ENCODE measurements around the gene ISG20.
A peak's percentile ranks its signal among the peaks of the same experiment; 100 is the strongest.
"Not testable (repeated sequence)": the region's sequence is repeated elsewhere in the genome, so short reads cannot be mapped to it uniquely, and the experiment has no call there.

Gene ISG20

DNA sequence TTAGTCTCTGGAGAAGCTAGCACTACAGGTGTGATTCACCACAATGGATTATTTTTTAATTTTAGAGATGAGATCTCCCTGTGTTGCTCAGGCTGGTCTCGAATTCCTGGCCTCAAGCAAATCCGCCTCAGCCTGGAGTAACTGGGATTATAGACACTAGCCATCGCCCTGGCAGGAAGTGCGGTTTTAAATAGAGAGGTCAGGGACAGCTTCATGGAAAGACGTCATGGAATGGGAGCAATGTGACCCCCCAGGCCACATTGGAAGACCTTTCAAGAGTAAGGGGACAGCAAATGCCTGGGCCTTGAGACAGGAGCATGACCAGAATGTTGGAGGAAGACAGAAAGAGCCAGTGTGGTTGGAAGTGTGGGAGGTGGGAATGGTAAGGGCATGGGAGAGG is 2.2 kb upstream of the ISG20 start:
- DNase-seq (ENCODE audit: low spot score): no peak

DNA sequence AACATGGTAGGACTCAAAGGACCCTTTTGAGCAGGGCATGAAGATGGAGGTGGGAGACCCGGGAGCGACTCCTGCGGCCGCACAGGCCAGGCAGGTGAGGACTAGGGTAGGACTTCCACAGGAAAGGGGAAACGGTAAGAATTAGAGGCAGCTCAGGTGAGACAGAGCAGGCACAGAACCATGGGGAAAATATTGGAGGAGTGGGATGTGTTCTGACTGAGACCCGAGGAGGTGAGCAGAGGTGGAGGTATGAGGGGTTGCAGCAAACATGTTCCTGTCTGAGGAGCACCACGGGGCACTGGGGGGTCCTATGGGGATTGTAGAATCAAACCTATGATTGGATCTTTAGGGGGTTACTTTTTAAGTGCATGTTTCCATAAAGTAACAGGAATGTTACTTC is 1.4 kb upstream of the ISG20 start:
- no peak for DNase-seq (ENCODE audit: low spot score)

- no peak for DNase-seq (ENCODE audit: low spot score)
Observed at GRCh38 chr15:88637841-88638625, 783 bp upstream of the ISG20 start.

DNA sequence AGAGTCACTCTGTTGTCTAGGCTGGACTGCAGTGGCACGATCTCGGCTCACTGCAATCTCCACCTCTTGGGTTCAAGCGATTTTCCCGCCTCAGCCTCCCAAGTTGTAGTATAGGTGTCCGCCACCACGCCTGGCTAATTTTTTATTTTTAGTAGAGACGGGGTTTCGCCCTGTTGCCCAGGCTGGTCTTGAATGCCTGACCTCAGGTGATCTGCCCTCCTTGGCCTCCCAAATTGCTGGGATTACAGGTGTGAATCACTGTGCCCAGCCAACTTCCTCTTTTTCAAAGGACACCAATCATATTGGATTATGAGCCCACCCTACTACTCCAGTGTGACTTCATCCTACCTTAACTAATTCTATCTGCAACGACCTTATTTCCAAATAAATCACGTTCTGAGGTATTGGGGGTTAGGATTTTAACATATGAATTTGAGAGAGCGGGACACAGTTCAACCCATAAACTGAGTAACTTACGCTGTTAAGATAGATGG is 3.2 kb downstream of the ISG20 start:
- no peak for DNase-seq (ENCODE audit: low spot score)

GRCh38 chr15:88642514-88642913 is 3.7 kb downstream of the ISG20 start:
- DNase-seq (ENCODE audit: low spot score): not testable (repeated sequence)

- no peak for DNase-seq (ENCODE audit: low spot score)
Observed at GRCh38 chr15:88644741-88645140, 5.9 kb downstream of the ISG20 start.

DNA sequence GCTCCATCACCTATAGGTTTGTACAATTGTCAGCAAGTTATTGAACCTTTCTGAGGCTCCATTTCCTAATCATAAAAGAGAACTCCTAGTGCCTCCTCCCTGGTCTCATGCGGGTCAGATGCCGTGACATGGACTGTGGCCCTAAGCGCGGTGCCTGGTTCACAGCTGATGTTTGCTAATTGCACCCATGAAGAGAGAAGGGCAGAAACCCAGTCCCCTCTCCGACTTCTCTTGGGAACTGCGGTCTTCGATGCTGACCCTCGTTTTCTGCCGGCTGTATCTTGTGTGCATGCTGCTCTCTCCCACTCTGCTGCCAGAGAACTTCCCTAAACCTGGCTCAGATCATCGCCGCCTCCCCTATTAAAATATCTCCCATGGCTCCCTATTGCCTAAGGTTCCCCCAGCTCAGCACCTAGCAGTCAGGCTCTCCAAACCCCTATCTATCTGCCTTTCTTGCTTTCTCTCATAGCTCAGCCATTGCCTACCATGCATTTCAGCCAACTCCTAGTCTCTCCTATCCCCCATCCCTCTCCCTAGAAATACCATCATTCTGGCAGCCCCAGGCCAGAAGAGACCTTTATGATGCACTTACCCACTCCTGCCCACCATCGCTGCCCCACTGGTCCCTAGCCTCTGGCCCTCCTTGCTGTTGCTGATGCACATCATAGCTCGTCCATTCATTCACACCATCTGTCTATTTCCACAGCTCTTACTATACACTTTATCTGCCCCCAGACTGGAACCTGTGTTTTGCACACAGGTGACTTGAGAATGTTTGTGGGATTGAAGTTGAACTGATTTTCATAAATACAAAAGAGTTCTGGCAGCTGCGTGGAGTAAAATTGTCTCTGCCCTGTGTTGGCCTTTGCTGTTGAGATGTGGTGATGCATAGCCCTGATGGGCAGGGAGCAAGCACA is 6.6 kb downstream of the ISG20 start:
- peak; percentile 40 for DNase-seq (ENCODE audit: low spot score)

- no peak for DNase-seq (ENCODE audit: low spot score)
Observed at GRCh38 chr15:88646088-88646405, 7.2 kb downstream of the ISG20 start.

DNA sequence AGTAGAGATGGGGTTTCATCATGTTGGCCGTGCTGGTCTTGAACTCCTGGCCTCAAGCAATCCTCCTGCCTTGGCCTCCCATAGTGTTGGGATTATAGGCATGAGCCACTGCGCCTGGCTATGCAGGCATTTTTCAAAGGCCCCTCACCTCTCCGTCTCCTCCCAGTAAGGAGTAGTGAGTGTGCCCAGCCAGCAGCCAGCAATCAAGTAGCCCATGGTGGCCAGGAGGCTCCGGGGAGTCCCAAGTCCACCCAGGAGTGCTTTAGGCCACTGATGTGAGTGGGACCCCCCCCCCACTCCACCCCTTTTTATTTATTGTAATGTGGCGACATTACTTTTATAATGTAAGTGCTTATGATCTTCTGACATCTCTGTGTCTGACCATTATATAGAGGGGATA is 8.1 kb downstream of the ISG20 start:
- peak; percentile 31 for DNase-seq (ENCODE audit: low spot score)

DNA sequence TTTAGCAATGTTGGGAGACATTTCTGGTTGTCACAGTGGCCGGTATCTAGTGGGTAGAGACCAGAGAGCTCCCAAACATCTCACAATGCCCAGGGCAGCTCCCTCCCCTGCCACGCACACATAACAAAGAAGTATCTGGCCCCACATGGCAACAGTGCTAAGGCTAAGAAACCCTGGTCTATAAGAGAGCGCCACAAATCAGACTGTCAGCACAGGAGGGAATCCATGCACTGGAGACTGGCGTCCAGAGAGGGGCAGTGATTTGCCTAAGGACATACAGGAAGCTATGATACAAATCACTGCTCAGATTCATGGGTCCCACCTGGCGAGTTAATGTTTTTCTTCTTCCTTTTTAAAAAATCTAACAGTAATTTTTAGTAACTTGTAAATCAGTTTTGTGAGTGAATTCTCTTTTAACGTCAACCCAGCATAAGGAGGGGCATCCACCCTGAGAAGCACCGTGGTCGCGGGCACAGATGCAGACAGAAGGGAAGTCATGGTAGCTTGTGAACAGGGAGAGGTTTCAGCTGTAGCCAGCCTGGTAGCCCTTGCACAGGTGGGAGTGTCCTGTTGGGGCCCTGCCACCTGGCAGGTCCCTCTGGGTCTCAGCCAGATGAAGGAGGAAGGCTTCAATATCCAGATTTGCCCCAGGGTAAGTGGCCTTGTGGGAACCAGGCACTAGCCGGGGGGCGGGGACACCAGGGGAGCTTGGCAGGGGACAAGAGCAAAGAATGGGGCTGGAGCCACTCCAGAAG is 8.7 kb downstream of the ISG20 start:
- peak; percentile 55 for DNase-seq (ENCODE audit: low spot score)

- DNase-seq (ENCODE audit: low spot score): no peak
Observed at GRCh38 chr15:88648357-88649214, 9.8 kb downstream of the ISG20 start.

- no peak for DNase-seq (ENCODE audit: low spot score)
Observed at GRCh38 chr15:88649286-88649733, 10.5 kb downstream of the ISG20 start.

DNA sequence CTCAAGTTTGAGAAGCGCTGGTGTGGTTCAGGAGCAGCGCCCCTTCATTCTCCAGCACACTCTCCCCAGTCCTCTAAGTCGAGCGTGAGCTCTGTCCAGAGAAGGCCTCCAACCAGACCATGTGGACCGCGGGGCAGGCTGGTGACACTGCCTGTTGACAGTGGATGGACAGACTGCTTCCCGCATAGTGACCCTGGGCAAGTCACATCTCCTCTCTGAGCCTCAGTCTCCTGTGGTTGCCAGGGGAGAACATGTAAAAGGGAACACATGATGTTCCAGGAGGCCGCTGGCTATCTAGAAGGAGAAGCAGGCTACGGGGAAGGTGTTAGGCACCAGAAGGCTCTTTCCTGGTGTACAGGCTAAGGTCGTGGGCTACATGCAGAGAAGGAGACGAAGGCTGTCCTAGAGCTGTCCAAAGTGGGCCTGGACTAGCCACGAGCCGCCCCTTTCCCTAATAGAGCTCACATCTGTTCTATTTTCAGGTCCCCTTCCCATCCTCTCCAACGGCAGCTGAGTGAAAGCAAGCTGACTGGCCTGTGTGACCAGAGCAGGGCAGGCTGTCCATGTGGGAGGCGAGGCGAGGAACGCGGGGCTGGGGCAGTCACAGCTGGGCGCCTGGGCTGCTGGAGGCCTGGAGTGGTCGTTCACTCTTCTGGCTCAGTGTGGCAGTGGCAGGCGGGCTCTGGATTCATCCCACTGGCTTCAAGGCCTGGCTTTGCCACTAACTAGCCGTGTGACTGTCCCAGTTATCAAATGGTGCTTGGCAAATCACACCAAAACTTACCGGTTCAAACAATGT is 11.1 kb downstream of the ISG20 start:
- DNase-seq (ENCODE audit: low spot score): no peak

GRCh38 chr15:88650556-88650955 is 11.7 kb downstream of the ISG20 start:
- no peak for DNase-seq (ENCODE audit: low spot score)

GRCh38 chr15:88651136-88651732 is 12.4 kb downstream of the ISG20 start:
- DNase-seq (ENCODE audit: low spot score): no peak

DNA sequence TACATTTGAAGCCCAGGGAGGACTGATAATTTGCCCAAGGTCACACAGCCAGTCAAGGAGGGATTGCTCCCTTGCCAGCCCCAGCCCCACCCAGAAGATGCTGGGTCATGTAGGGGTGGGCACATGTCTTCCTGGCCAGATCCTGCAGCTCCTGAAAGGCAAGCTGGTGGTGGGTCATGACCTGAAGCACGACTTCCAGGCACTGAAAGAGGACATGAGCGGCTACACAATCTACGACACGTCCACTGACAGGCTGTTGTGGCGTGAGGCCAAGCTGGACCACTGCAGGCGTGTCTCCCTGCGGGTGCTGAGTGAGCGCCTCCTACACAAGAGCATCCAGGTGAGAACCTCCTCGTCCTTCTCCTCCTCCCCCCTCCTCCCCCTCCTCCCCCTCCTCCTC is 13.2 kb downstream of the ISG20 start:
- DNase-seq (ENCODE audit: low spot score): no peak

DNA sequence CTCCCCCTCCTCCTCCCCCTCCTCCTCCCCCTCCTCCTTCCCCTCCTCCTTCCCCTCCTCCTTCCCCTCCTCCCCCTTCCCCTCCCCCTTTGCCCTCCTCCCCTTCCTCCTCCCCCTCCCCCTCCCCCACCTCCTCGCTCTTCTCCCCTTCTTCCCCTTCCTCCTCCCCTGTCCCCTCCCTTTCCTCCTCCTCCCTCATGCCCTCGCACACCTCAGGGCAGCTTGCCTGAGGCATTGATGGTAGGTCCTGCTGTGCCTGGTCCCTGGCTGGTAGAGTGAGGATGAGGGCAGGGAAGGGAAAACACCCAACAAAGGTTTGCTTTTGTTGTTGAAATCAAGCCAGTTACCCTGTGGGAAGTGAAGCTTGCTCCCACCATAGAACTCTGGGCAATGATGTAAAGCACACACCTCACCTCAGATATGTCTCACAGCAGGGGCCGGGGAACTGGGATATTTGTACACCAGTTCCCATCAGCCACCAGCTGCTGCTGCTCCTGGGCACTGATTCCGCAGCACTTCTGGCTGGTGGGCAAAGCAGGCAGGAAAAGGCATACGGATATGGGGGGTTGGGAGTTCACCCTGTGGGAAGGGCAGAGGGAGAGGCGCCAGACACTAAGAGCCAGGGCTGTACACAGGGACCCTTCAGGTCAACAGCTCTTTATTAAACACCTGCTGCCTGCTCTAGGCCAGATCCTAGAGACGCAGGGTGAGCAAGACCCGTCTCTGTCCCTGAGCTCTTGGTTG is 13.8 kb downstream of the ISG20 start:
- no peak for DNase-seq (ENCODE audit: low spot score)

- no peak for DNase-seq (ENCODE audit: low spot score)
Observed at GRCh38 chr15:88653200-88654064, 14.6 kb downstream of the ISG20 start.

All from left forelimb (tissue), 1 donor.